DMS 273 treated with DMSO at 0.1 percent for 48 hours (cell line): ENCODE results near the gene SNX27.
A peak's percentile ranks its signal among the peaks of the same experiment; 100 is the strongest.
"Not testable (repeated sequence)": the region's sequence is repeated elsewhere in the genome, so short reads cannot be mapped to it uniquely, and the experiment has no call there.

Source experiments
- DNase-seq: peaks from one replicate; lab custom pipeline; 2025; lab: John Stamatoyannopoulos, UW

SNX27 gene

GRCh38 chr1:151611832-151612500 lies at the start of gene SNX27:
TSS of gene SNX27 (plus strand) at chr1:151612050. CDS start at chr1:151612202, 152 bp downstream.
- peak; percentile 90 for DNase-seq

- DNase-seq: no peak
Measured at GRCh38 chr1:151562661-151563060, 49.2 kb upstream of the SNX27 start.

- DNase-seq: no peak
Measured at GRCh38 chr1:151563376-151563775, 48.5 kb upstream of the SNX27 start.

- DNase-seq: no peak
Measured at GRCh38 chr1:151565502-151566189, 46.2 kb upstream of the SNX27 start.

DNA sequence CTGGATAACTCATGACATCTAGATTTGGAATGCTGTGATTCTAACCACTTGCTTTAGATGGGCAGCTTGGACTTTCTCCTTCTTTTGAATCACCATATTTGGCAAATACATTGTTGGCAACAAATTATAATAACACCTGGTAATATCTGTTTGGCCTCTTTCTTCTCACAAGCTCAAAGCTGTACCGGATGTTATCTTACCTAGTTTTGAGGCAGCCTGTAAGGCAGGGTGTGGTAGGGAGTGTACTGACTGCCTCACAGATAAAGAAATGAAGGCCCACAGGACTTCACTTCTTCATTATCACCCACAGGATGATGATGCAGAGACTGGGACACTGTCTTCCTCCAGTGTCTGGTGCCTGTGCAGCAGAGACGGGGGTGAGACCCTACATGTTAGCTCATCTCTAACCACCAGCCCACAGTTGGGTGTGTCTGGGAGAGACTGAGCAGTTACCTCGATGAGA lies 43.2 kb upstream of the SNX27 start:
- DNase-seq: no peak

GRCh38 chr1:151570819-151571218 lies 41.0 kb upstream of the SNX27 start:
- DNase-seq: peak; percentile 49

DNA sequence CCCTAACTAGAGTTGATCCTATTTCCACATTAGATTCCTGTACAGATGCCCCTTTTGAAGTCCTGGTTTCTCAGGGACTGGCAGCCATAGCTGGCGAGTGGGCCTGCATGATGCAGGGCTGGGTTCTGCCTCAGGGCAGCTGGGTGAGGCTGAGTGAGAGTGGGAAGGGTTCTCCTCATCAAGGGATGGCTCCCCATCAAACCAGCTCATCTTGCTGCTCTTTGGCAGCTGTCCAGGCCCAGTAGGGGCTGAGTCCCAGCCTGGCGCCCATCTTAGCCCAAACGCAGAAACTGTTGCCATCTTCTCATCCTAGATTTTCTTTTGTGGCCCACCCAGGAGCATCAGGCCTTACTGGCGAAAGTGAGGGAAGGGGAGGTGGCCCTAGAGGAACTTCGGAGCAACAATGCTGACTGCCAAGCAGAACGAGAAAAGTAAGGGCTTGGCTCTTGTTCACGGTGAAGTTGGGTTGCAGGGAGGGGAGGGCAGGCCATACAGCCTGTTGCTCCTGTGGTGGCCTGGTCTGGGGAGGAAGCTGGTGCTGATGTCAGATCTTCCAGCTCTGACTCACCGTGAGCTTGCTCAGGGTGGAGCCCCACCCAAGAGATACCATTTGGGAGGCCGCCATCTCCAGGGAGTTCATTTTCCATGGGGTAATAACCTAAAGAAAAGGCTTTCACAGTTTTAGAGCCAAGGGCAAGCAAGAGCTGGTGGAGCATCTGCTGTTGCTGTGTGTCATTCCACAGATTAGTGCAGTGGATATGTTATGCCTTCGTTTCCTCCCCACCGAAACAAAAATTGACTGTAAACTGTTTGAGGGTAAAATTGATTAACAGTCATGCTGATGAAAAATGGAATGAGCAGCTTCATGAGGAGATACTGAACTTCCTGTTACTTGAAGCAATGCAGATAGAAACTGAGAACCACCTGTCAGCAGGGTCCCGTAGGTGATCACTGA lies 37.0 kb upstream of the SNX27 start:
- DNase-seq: no peak

DNA sequence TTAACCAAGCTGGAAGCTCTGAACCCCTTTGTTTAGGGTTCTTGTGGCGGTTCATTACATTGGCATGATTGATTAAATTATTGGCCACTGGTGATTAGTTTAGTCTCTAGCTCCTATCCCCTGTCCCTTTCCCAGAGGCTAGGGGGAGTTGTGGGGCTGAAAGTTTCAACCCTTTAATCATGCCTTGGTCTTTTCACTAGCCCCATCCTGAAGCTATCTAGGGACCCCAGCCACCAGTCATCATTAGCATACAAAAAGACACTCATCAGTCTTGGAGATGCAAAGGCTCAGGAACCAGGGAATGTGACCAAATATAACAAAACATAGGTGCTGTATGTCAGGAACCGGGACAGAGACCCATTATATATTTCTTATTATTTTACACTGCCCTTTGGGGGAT lies 34.7 kb upstream of the SNX27 start:
- DNase-seq: no peak

DNA sequence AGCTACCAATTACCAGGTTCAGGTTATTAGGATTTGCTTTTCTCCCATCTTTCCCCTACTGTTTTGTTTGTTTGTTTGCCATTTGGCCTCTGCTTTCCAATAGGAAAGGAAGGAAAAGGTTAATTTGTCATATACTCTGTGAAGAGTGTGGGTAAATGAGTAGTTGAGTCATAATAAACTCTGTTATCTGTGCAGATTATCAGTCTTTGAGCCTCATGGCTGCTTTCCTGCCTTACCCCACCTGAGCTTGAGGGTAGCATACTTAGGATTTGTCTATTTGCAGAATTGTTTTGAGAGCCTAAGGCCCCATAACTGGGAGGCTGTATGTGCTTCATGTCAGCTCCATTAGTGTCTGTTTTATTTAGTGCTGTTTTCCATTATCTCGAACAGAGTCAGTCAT lies 32.9 kb upstream of the SNX27 start:
- no peak for DNase-seq

DNA sequence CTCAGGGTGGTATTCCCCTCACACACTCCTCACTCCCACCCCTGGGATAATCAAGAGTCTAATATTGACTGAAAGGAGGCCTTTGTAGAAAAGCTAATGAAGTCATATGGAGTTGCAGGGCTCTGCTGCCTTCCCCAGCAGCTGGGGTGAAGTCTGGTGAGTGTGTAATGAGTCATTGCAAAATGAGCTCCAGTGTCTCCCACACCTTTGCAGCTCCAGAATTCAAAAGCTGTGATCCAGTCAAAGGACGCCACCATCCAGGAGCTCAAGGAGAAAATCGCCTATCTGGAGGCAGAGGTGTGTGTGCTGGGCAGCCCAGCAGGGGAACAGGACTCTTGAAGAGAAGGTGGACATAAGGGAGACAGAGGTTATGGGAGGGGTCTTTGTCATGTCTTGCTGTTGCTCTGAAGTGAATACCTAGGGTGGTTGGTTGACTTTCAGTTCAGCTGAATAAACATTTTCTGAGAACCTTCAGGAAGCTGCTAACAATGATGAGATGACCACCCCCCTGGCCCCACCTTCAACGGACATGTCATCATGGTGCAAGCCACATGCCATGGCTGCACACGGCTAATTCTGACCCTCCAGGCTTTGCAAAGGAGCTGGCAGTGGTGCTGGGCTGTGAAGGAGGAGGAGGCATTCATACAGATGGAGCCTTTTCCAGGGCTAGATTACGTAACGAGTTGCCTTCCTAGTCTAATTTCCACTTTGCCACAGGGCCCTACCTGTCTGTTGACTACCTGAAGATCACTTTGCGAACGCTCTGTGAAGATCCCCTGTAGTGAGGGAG lies 32.2 kb upstream of the SNX27 start:
- DNase-seq: peak; percentile 3

GRCh38 chr1:151581451-151581850 lies 30.4 kb upstream of the SNX27 start:
- no peak for DNase-seq

- DNase-seq: no peak
Measured at GRCh38 chr1:151581921-151582320, 29.9 kb upstream of the SNX27 start.

DNA sequence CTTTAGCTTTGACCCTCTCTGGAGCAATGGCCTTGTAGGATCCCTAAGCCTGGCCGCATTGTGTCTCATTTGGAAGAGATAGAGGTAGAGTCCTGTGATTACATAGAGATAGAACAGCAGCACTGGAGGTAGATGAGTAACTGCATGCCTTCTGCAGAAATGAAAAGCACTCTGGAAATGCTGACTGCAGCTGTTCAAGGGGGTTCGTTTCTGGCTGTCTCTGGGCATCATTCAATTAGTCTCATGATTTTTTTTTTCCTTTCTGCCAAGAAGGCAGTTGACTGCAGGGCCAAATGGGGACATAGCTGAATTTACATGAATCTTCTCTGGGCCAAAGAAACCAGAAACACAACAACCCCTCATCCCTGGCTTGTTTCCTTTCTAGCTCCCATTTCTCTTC lies 28.1 kb upstream of the SNX27 start:
- DNase-seq: no peak

- no peak for DNase-seq
Measured at GRCh38 chr1:151584278-151584677, 27.6 kb upstream of the SNX27 start.

DNA sequence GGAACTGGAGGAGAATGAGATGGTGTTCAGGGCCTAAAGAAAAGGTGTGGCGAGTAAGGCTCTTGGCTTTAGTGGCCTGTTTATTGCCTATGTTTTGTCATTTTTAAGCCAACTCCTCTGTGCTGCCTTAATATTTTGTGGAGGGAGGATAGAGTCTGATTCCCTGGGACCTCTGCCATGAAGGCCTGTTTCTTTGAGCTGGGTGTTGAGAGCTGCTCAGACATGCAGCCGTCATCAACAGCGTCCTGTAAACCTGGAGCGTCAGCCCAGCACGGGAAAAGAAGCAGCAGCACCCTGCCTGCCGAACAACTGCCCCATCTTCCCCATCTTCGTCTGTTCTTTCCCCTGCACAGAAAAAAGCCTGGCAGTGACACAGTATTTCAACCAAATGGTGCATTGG lies 27.1 kb upstream of the SNX27 start:
- DNase-seq: no peak

DNA sequence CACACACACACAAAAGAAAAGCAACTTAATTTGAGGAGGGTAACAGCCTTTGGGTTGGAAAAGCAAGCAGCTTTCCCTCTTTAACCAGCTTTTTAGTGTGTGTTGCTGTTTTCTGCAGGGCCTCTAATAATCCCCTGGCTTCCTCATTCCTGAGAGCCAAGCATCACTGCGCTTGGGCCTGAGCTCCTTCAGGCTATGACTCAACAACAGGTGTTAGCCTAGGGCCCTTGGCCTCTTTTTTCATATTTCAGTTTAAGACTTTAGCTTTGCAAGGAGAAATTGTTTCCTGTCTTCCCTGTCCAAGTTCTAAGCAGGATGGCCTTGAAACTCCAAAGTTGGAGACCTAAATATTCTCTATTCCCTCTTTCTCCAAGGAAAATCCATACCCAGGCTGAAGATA lies 26.2 kb upstream of the SNX27 start:
- no peak for DNase-seq

GRCh38 chr1:151590961-151591360 lies 20.9 kb upstream of the SNX27 start:
- DNase-seq: no peak

GRCh38 chr1:151593730-151594129 lies 18.1 kb upstream of the SNX27 start:
- DNase-seq: no peak

GRCh38 chr1:151594143-151594625 lies 17.7 kb upstream of the SNX27 start:
- DNase-seq: peak; percentile 11

GRCh38 chr1:151596166-151596953 lies 15.5 kb upstream of the SNX27 start:
- no peak for DNase-seq

GRCh38 chr1:151602550-151602949 lies 9.3 kb upstream of the SNX27 start:
- DNase-seq: not testable (repeated sequence)
